Ramos (cell line): Measurements from ENCODE around the gene BPIFB1.

ENCODE experiments used
- in situ Hi-C: fragments of 300-500 bp; cut with MboI; formaldehyde crosslinking; loops from one replicate; pipeline ENCODE4 v1.14.3; 2022; ENCODE audit warnings: low sequenced_read_pairs; ENCODE audit not compliant: unreplicated experiment

The BPIFB1 gene

GRCh38 chr20:33351696-33352095, 68.7 kb downstream of the BPIFB1 start:
- in situ Hi-C loops = no loop called here

GRCh38 chr20:33352258-33353012, 69.4 kb downstream of the BPIFB1 start:
- in situ Hi-C loops = no loop called here

- in situ Hi-C loops = no loop called here
These were observed 70.0 kb downstream of the BPIFB1 start for GRCh38 chr20:33353013-33353402.
